NCI-H526 treated with DMSO at 0.1 percent for 48 hours (cell line): ENCODE measurements around the gene ARHGDIB.

Source experiments
- DNase-seq: peaks from one replicate; lab custom pipeline; 2025; lab: John Stamatoyannopoulos, UW

ARHGDIB gene

DNA sequence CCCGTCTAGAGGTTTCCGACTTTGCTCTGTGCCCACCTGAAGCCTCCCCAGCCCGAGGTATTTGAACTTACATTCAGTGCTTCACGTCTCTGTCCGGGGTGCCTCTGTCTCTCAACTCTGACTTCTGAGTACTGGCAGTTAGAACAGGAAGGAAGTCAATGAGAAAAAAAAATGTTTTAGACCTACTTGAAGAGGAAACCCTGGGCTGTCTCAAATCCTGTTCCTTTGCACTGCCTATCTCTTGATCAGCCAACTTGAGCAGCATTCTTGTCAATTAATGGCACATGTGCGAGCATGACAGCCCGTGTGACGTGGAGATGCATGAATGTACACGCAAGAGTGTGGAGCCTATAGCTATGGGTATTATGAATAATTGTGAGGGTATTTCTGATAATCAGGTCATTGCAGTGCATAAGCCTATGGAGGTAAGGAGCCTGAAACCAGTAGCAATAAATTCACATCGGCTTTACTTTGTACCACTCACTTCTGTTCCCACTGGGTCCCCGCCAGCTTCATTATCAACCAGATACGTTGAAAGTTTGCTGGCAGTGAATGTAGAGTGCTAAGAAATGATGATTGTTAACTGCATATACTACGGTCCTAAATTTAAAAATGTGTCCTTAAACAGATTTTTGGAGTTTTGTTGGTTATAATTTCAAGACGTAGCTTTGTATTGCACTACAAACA, at the start of gene ARHGDIB:
ARHGDIB (minus strand) TSS at position 136 of the 687 bp plus-strand sequence. CDS start 10,889 bp downstream, outside the sequence.
- no peak for DNase-seq

DNA sequence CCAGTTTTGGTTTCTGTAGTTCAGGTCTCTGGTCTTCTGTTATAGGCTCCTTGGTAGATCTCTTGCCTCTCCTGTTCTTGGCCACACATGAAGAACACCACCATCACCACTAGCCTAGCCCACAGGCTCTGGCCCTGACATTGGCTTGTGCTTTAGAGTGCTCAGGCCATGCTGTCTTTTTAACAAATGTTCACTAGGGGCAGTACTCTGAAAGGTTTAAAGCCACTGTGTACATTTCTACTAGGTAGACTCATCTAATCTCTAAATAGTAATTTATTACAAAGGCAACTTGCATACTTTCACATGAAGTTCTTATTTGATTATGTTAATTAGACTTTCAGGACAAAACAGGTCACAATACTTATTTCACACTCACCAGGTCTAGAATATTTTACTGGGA, 49.8 kb upstream of the ARHGDIB start:
- no peak for DNase-seq

DNA sequence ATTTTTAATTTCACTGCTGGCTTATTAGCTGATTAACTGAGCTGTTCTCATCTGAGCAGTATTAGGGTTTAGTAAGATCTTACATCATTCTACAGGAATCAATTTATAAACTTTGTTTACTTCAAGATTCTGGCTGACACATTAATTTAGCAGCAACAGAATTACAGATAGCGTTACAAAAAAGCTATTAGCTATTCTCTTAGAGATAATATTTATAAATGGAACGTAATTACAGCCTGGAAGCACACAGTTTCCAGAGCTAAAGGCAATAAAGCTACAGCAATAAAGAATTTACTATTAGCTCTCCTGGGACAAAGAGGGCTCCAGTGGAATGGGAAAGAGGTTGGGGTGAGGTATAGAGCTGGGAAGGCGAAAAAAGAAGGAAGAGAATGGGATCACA, 46.1 kb upstream of the ARHGDIB start:
- DNase-seq, result no peak

DNA sequence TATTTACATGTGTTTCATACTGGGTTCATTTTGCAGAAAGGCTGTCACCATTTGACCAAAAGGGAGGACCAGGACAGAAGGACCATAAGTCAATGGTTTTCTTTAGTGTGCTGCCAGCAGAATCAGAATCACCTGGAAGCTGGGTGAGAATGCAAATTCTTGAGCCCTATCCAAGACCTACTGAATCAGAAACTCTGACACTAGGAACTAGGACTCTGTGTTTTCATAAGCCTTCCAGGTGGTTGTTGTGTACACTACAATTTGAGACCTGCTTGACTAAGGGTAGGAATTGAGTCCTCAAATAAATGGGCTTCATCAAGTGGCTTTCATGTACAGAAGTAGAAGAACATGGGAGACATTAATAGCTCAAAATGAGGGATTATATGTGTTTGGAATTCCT, 43.7 kb upstream of the ARHGDIB start:
- no peak for DNase-seq

DNA sequence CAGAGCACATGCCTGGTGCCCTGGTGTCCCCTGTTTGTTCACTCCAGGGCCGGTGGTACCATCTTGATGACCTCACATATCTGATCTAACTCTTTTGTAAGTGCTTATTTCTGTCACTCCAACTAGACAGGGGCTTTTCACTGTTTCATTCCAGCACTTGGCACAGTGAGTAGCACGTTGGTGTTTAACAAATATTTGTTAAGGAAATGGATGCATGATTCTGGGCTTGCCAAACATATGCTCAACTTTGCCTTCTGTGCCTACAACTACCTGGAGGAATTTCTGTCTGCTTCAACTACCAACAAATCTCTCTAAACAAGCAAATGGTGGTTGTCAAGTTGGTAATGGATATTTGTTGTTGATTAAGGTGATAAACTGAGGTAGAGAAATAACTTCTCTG, 43.0 kb upstream of the ARHGDIB start:
- DNase-seq, result no peak

DNA sequence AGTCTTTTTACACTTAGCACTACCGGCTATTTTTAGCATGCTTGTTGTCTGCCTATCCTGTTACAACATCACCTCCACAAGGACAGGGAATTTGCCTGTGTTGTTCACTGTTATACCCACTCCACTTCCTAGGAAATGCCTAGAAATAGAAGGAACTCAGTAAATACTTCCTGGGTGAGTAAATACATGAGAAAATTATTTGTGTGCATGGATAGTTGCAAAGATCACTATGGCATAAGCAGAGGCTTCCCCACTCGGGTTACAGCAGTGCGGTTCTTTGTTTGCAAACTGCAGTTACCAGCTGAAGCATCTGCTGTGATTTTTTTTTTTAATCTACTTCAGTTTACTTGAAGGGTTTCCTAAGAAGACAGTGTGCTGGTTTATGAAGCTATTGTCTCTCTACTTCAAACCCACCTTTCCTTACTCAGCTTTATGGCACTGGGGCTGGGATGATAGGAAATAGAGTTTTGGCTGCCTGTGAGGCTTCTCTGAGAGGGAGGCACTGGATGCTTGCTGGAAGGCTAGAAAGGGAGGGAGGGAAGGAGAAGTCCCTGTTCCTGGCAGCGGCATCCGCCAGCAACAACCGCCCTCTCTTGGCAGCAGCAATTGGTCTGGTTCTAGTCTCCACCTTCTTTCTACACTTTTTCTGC, 40.5 kb upstream of the ARHGDIB start:
- no peak for DNase-seq

DNA sequence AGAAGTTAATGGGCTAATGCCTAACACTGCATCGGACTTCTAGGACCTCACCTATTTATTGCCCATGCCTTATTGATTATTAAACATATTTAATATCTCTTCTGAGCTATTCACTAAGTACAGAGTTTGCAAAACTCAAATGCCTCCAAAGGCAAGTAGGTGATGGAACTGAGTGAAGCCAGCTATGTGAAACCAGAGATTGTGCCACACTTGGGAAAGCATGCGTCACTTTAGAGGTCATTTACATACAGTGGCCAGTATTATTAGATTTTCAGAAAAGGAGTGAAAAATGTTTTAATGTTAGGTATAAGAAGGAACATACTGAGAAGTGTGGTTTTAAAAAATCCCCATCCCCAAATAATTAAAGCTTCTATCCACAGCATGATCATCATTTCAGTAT, 39.2 kb upstream of the ARHGDIB start:
- DNase-seq, result no peak

DNA sequence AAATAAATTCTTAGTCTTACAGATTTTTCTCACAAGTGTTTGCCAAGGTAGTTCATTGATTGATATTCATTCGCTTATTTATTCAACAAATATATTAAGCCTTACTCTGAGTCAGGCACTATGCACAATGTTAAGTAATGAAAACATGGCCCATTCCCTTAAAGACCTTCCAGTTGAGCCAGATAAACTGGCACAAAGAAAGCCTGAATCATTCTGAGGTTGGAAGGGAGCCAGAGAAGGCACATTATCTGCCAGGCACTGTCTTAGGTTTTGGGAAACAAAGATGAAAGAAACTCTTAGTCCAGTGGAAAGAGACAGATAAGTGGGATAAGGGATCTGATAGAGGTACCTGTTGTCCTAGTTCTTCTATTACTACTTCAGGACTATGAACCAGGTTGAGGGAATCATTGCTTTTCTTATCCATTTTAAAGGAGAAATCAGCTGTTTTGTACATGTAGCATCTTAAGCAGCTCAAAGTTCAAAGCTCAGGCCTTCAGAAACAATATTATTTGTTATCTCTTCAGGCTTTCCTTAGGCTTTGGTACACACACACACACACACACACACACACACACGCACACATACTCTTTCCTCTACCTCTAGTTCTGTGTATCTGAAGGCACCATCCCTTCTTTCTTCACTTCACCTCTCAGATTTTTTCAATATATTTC, 38.4 kb upstream of the ARHGDIB start:
- no peak for DNase-seq

DNA sequence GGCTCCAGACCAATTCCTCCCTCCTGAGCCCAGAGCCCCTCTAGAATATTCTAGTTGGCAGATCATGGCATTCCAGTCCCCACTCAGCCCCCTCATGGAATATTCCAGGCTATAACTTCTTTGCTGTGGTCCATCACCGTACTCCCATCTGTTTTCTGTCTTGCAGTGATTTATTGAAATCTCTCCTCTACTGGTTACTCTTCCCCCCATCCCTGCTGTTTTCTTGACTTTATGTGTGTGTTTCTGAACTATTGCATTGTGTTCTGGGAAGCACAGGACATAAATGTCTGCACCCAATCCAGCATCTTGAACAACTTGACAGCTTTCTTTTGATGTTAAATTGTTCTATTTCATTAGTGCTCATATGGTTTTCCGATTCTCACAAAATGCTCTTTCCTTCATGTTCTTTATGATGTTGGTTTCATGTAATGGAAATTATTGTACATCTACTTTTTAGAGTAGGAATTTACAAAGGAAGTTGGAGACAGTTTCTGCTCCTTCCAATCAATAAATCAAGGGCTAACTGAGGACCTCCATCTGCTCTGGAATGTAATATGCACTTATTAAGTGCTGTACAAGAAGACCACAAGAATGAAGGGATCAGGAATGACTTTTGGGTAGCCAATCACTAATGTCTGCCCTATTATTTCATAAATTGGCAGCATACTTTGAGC, 37.8 kb upstream of the ARHGDIB start:
- DNase-seq, result no peak

DNA sequence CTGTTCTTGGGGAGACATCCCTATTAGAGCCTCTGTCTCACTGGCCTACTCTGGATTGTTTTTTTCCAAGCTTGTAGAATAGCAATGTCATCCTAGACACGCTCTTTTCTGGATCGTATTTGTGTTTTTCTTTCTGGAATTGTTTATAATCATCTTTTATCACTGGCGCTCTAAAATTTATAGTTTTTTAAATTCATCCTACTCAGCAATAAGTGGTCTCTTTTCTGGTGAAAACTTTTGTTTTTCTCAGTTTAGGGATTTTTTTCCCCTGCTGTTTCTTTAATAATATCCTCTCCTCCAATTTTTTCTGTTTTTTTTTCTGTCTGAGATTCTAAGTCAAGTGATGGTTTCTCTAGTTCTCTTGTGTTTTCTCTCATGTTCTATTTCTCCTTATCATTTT, 36.6 kb upstream of the ARHGDIB start:
- DNase-seq, result no peak

DNA sequence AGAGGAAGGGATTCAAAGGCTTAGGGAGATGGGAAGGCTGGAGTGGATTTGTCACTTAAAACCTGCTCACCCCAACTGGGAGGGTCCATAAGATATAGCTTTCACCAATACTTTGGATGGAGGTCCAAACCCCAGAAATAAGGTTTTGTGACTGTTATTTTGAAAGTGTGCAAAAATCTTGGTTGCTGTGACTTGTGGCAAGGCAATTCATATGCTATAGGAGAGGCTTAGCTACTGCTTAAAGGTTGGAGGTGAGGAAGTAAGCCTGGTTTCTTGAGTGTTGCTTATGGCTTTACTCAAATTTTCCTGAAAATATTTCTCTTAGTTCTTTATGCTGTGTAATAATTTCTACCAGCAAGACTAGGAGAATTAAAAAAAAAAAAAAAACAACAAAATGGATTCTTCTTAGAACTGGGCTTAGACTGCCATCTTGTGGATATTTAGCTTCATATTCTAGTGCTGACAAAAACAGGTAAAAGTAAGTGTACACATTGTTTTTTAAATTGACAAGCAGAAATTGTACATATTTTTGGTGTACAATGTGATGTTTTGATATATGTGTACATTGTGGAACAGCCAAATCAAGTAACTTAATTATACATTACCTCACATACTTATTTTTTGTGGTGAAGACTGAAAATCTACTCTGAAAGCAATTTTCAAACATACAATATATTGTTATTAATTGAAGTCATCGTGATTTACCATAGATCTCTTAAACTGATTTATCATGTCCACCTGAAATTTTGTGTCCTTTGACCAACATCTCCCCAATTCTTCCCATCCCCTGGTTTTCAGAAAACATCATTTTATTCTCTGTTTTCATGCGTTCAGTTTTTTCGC, 34.4 kb upstream of the ARHGDIB start:
- peak; percentile 32 for DNase-seq

DNA sequence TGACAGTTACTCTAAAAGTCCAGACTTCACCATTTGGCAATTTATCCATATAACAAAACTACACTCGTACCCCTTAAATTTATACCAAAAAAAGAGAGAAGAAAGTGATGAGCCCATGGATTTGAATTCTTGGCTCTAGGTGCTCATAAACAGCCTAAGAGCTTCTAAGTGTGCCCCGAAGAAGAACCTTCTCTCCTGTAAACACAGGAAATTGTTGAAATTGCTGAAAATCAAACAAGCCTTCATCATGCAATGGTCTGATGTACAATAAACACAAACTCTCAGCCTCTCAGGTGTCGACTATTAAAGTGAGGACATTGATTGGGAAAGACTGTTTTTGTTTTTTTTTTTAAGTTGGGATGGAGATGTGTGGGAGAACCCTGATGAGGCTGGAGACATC, 33.2 kb upstream of the ARHGDIB start:
- DNase-seq, result no peak

DNA sequence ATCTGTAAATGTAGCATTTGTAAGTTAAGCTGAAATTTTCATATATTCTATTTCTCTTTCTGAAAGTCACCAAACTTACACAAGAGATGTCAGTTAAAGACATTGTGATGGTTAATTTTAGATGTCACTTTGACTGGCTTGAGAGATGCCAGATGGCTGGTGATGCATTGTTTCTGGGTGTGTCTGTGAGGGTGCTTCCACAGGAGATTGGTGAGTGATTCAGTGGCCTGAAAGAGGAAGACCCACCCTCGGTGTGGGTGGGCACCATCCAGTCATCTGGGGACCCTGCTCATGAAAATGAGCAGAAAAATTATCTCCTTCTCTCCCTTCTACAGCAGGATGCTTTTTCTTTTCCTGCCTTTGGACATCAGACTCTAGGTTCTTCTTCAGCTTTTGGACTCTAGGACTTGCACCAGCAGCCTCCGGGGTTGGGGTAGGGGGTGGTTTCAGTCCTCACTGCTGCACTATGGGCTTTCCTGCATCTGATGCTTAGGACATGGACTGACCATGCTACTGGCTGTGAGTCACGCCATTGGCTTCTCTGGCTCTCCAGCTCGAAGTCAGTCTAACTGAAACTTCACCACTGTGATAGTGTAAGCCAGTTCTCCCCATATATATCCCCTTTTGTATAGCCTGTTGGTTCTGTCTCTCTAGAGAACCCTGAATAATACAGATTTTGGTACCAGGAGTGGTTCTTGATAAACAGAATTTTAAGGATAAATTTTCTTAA, 32.3 kb upstream of the ARHGDIB start:
- no peak for DNase-seq

DNA sequence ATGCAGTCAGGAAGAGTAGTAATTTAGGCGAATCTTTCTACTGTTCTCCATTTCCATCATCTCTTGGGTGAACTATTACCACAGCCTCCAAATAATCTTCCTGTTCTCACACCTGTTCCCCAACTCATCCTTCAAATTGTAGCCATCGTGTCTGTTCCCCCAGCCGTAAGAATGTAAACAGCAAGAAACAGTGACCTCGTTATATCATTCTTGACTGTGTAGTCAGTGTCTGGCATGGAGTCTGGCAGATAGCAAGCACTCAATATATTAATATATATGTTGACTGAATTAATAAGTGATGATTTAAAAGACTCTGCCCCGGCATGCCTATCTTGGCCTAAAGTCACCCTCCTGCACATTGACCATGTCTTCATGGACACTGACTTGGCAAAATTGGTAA, 31.7 kb upstream of the ARHGDIB start:
- no peak for DNase-seq

DNA sequence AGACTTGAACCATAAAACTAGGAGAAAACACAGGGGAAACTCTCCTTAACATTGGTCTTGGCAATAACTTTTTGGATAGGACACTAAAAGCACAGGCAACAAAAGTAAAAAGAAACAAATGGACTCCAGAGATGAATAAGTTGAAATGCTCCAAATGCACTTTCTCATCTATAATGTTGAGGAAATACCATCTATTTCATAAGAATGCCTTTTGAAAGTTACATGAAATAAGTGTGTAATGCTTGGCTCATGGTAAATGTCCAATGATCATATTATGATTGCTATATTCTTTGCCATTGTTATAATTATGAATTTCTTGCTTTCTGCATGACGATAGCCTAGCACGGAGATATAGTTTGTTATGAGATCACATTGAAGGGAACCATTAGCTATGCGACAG, 31.3 kb upstream of the ARHGDIB start:
- no peak for DNase-seq

DNA sequence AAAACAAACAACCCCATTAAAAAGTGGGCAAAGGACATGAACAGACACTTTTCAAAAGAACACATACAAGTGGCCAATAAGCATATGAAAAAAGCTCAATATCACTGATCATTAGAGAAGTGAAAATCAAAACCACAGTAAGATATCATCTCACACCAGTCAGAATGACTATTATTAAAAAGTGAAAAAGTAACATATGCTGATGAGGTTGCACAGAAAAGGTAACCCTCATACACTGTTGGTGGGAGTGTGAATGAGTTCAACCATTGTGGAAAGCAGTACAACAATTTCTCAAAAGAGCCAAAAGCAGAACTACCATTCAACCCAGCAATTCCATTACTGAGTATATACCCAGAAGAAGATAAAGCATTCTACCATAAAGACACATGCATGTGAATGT, 29.7 kb upstream of the ARHGDIB start:
- DNase-seq, result no peak

DNA sequence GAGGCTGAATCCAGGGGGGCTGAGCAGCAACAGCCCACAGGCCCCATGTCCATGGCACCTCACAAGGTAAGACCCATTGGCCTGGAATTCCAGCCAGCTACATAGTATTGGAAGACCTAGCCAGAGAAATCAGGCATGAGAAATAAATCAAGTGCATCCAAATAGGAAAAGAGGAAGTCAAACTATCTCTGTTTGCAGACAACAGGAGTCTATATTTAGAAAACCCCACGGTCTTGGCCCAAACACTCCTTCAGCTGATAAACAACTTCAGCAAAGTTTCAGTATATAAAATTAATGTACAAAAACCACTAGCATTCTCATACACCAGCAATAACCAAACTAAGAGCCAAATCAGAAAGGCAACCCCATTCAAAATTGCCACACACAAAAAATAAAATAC, 28.4 kb upstream of the ARHGDIB start:
- no peak for DNase-seq

DNA sequence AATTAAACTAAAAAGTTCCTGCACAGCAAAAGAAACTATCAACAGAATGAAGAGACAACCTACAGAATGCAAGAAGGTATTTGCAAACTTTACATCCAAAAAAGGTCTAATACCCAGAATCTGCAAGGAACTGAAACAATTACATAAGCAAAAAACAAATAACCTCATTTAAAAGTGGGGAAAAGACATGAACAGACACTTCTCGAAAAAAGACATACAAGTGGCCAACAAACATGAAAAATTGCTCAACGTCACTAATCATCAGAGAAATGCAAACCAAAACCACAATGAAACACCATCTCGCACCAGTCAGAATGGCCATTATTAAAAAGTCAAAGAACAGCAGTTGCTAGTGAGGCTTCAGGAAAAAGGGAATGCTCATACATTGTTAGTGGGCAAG, 26.6 kb upstream of the ARHGDIB start:
- no peak for DNase-seq

DNA sequence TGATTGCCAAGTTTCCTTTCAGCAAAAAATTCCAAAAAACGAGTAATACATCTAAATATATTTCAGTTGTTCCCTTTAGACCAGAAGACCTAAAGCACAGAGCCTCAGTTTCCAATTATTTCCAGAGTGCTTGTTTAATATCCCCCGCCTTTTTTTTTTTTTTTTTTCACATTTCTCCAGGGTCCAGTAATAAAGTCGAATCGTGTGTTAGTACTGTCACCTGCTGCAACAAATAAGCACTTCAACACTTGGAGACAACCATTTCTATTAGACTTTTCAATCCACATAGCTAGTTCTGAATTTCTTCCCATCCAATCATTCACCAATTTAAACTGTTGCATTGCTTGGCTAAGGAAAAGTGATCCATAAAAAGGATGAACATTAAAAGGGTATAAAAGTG, 25.0 kb upstream of the ARHGDIB start:
- DNase-seq, result no peak

DNA sequence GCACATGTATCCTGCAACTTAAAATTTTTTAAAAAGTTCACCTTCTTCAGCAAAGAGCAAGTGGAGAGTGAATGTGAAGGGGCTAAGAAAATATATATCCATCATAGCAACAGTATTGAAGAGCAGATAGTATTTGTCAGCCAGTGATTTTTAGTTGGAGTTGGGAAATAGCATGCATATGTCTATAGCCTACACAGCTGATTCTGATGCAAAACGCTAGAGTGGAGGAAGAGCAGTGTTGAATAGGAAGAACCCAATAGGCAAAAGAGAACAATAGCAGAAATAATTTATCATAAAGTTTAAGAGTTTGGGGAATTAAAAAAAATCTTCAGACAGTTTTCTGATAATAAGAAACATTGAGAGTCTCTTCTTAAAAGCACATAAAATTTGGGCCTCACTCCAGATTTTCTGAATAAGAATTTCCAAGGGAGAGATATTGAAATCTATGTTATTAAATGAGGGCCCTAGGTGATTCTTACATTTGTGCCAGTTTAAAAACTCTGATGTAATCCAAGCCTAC, 23.4 kb upstream of the ARHGDIB start:
- no peak for DNase-seq

DNA sequence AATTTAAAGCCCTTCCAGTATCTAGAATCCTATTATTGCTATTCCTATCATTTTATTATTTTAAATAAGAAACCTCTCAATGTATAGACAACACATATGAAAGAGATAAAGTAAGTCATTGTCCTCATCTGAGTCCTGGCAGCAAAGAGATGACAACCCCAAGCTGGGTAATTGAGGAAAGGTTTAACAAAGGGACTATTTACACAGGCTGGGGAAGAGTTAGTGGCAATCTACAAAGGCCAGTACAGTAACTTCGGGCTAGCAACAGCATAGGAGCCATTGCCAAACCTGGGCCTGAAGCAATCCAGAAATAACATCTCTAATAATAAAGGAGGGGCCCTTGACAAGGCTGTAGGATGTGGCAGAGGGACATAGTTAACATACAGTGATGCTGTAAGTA, 22.6 kb upstream of the ARHGDIB start:
- no peak for DNase-seq
